ENCODE measurements around the gene SPTAN1.
"Not testable (repeated sequence)": the region's sequence is repeated elsewhere in the genome, so short reads cannot be mapped to it uniquely, and the experiment has no call there.

The SPTAN1 gene

GRCh38 chr9:128553728-128554127 is 1.3 kb downstream of the SPTAN1 start:
- DNase-seq = no peak

GRCh38 chr9:128554155-128554862 is 1.9 kb downstream of the SPTAN1 start:
- DNase-seq = peak in 1 of 2 donors; percentile 12

- no peak for DNase-seq
Measured at GRCh38 chr9:128555180-128555721, 2.9 kb downstream of the SPTAN1 start.

- no peak for DNase-seq
Measured at GRCh38 chr9:128556276-128556675, 3.9 kb downstream of the SPTAN1 start.

- no peak for DNase-seq
Measured at GRCh38 chr9:128556926-128557634, 4.7 kb downstream of the SPTAN1 start.

- peak; percentile 37 to 53 for DNase-seq
Measured at GRCh38 chr9:128558431-128559310, 6.3 kb downstream of the SPTAN1 start.

- no peak for DNase-seq
Measured at GRCh38 chr9:128565578-128565977, 13.2 kb downstream of the SPTAN1 start.

- DNase-seq = no peak
Measured at GRCh38 chr9:128568470-128569078, 16.2 kb downstream of the SPTAN1 start.

GRCh38 chr9:128575469-128575868 is 23.1 kb downstream of the SPTAN1 start:
- DNase-seq = no peak

- no peak for DNase-seq
Measured at GRCh38 chr9:128575916-128576315, 23.5 kb downstream of the SPTAN1 start.

- no peak for DNase-seq
Measured at GRCh38 chr9:128577206-128577605, 24.8 kb downstream of the SPTAN1 start.

- no peak for DNase-seq
Measured at GRCh38 chr9:128579194-128579593, 26.8 kb downstream of the SPTAN1 start.

- no peak for DNase-seq
Measured at GRCh38 chr9:128580731-128581130, 28.3 kb downstream of the SPTAN1 start.

- not testable (repeated sequence) for DNase-seq
Measured at GRCh38 chr9:128585155-128585554, 32.8 kb downstream of the SPTAN1 start.

GRCh38 chr9:128586934-128587333 is 34.5 kb downstream of the SPTAN1 start:
- DNase-seq = not testable (repeated sequence)

GRCh38 chr9:128587453-128587852 is 35.1 kb downstream of the SPTAN1 start:
- DNase-seq = peak; percentile 14 to 31

GRCh38 chr9:128588581-128589233 is 36.3 kb downstream of the SPTAN1 start:
- DNase-seq = no peak

- no peak for DNase-seq
Measured at GRCh38 chr9:128593039-128593438, 40.7 kb downstream of the SPTAN1 start.

- no peak for DNase-seq
Measured at GRCh38 chr9:128593856-128594255, 41.5 kb downstream of the SPTAN1 start.

GRCh38 chr9:128595471-128595870 is 43.1 kb downstream of the SPTAN1 start:
- no peak for DNase-seq

- DNase-seq = no peak
Measured at GRCh38 chr9:128600099-128600498, 47.7 kb downstream of the SPTAN1 start.

- no peak for DNase-seq
Measured at GRCh38 chr9:128603697-128604096, 51.3 kb downstream of the SPTAN1 start.

Measured in stimulated activated CD4-positive, alpha-beta T cell treated with anti-CD3 and anti-CD28 coated beads, Interleukin-2, amount 100 ng/mL, for 48 hours (primary cell).